Lower lobe of right lung (tissue), 2 donors: ENCODE measurements around the gene HIVEP2. TPM values are rescaled to one million over a fixed set of nuclear protein-coding genes. Genes with fewer than 3 reads are reported as not detected.

Experiments used
- ATAC-seq, 2 donors: fragments of 200-7000 bp; cut with Tn5 transposase; one replicate each; pipeline ENCODE4 v1.9.1; 2020 to 2022; ENCODE audit warnings: mild to moderate bottlenecking in 2 of 2, moderate library complexity in 2 of 2
- DNase-seq: peaks from one replicate; pipeline ENCODE4 v3.0.0-alpha.2; 2020
- H3K27ac ChIP-seq: fragments of 200-600 bp; one replicate; pipeline ENCODE4 v1.8.0; 2022
- H3K27me3 ChIP-seq: fragments of 200-600 bp; one replicate; pipeline ENCODE4 v1.8.0; 2022; ENCODE audit warnings: low read depth
- H3K36me3 ChIP-seq: fragments of 200-600 bp; one replicate; pipeline ENCODE4 v1.8.0; 2022; ENCODE audit warnings: mild to moderate bottlenecking
- H3K4me1 ChIP-seq: fragments of 200-600 bp; one replicate; pipeline ENCODE4 v1.8.0; 2022
- H3K4me3 ChIP-seq: fragments of 200-600 bp; one replicate; pipeline ENCODE4 v1.8.0; 2022; ENCODE audit warnings: mild to moderate bottlenecking
- H3K9me3 ChIP-seq: fragments of 200-600 bp; one replicate; pipeline ENCODE4 v1.8.0; 2022
- intact Hi-C: fragments of 100-400 bp; cut with DNase I; formaldehyde crosslinking; loops from one replicate; pipeline ENCODE4 v1.11.0; 2022
- total RNA-seq: library from RNA; stranded (reverse); fragmentation: NEBNext Ultra II Directional; extraction: Animal tissue kit (Norgen Biotek cat#: 25700); gene quantifications from one replicate; pipeline ENCODE4 v1.2.1, GENCODE V29; 2021
- TF ChIP-seq, protein P1 (sequence below): fragments of 200-600 bp; IDR thresholded peaks from one replicate; pipeline ENCODE4 v1.8.0; 2022; ENCODE audit warnings: antibody characterized with exemption, mild to moderate bottlenecking
- donor health status: DM: no; HTN: yes; CAD: no; lungs with severe emphysema.

The HIVEP2 gene
- total RNA-seq, 1 donor from 2014 or later: 13.1 TPM

DNA sequence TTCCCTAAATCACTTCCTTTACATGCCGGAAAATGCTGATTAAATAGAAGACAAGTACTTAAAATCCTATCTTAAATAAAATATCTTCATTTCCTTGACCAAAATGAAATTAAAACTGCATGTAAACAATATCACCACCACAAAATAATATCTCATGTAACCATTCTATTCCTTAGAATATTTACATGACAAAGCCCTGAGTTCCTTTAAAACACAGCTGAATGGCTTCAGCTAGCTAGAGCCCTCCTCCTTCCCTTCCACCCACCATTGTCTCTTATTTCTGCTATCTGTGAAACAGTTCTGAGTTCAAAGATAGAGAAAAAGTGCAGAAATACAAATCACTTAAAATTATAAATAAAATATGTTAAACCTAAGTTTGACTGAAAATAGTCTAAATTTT lies 103.1 kb downstream of the HIVEP2 start:
- Histone ChIP-seq H3K36me3 (no peaks in the 10 kb centered on the region), H3K27me3 (no peaks in the 10 kb centered on the region), H3K4me1 (peaks cover 51% of the 10 kb centered on the region), H3K4me3 (peak overlapping the region; percentile 12), H3K9me3 (no peaks in the 10 kb centered on the region), H3K27ac (peak overlapping the region; percentile 32)
- DNase-seq (no peak), ATAC-seq (no peak)
- intact Hi-C loops: no loop called here
- TF ChIP-seq, protein P1, sequence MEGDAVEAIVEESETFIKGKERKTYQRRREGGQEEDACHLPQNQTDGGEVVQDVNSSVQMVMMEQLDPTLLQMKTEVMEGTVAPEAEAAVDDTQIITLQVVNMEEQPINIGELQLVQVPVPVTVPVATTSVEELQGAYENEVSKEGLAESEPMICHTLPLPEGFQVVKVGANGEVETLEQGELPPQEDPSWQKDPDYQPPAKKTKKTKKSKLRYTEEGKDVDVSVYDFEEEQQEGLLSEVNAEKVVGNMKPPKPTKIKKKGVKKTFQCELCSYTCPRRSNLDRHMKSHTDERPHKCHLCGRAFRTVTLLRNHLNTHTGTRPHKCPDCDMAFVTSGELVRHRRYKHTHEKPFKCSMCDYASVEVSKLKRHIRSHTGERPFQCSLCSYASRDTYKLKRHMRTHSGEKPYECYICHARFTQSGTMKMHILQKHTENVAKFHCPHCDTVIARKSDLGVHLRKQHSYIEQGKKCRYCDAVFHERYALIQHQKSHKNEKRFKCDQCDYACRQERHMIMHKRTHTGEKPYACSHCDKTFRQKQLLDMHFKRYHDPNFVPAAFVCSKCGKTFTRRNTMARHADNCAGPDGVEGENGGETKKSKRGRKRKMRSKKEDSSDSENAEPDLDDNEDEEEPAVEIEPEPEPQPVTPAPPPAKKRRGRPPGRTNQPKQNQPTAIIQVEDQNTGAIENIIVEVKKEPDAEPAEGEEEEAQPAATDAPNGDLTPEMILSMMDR: no peak

DNA sequence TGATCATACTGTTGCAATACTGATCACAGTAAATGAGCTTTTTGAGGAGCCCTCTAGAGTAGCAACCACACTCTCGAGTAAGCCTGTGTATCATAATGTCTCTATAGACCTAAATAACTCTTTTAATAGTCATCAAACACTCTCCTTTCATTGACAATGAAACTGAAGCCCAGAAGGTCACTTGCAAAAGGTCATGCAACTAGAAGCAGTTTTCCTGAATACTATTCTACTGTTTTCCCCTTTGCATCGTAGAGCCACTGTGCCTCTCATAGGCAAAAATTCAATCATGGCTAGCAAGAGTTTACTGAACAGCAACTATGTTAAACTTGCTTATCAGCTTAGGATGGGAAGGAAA lies 105.3 kb downstream of the HIVEP2 start:
- DNase-seq (no peak), ATAC-seq (no peak)
- H3K4me1 ChIP-seq: peaks cover 30% of the 10 kb centered on the region
- TF ChIP-seq, protein P1: no peak
- H3K4me3 ChIP-seq: no peak overlapping the region
- H3K36me3 ChIP-seq: no peaks in the 10 kb centered on the region
- no peak overlapping the region for H3K27ac ChIP-seq
- H3K27me3 ChIP-seq: no peaks in the 10 kb centered on the region
- no peaks in the 10 kb centered on the region for H3K9me3 ChIP-seq
- intact Hi-C loops: no loop called here

DNA sequence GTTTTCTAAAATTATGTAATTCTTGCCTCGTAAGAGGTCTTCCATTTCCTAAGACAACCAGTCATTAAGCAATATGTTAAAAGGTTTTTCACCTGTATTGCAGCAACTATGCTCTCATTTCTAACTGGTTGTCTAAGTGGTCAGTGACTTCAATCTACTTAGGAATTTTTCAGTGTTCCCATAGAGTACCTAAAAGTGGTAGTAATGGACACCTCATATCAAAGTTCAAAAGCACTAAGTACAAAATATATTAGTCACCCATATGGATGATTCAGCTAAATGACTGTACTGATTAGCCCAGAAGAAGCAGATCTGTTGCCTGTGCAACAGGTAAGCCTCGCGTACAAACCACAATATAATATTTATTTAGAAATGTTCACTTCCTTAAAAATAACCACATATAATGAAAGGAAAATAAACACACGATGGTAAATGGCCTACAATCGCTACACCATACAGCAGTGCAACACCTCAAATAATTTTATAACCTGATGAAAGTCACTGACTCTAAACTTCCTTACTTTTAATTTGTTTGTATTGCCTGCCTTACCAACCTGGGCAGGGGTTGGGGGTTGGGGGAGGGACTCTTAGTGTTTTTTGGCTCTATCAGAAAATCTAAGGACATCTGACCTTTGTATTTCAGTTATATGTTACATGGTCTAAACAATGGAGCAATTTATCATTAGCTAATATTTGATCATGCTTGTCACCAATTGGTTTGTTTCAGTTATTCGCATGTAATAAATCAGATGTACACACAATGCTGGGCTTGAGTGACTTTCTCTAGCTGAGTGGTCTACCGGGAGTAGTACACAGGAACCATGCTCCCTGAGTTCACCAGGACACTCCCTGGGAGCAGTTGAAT lies 105.9 kb downstream of the HIVEP2 start:
- DNase-seq (no peak), ATAC-seq (peak; percentile 85 to 95)
- peaks cover 24% of the 10 kb centered on the region for H3K4me1 ChIP-seq
- H3K9me3 ChIP-seq: no peaks in the 10 kb centered on the region
- H3K27me3 ChIP-seq: no peaks in the 10 kb centered on the region
- TF ChIP-seq, protein P1: no peak
- H3K4me3 ChIP-seq: no peak overlapping the region
- no peak overlapping the region for H3K27ac ChIP-seq
- intact Hi-C loops: no loop called here
- H3K36me3 ChIP-seq: no peaks in the 10 kb centered on the region

DNA sequence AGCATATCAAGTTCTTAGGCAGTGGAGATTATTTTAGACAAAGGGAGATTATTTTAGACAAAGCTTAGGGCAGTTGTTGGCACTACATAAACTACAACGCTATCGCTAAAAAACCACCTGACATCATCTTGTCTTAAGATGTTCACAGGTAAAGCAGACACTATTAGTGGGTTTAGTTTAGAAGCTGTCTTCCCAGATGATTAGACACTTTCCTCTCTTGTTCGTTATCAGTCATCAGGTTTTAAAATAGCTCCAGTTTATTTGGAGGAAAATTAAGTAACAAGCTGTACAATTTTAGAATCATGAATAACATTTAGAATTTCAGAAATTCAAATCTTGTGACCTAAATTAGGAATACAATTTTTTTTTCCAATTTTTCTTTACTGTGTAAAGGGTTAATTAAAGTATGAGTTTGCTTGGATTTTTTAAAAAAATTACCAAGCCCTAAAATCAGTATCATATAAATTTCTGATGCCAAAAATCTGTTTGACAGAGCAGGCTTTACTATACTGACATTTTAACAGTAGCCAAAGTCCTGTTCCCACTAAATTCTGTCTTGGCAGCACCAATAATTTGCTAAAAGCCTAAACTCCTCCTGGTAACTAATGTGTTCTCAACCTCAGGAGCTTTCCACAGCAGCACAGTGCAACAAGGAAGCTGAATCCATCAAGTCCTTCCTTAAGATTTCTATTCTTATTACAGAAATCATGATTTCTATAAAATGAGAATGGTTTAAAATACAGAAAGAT lies 109.0 kb downstream of the HIVEP2 start:
- H3K36me3 ChIP-seq: no peaks in the 10 kb centered on the region
- H3K27ac ChIP-seq: no peak overlapping the region
- H3K27me3 ChIP-seq: no peaks in the 10 kb centered on the region
- TF ChIP-seq, protein P1: no peak
- no peaks in the 10 kb centered on the region for H3K9me3 ChIP-seq
- intact Hi-C loops: no loop called here
- ATAC-seq: no peak
- no peaks in the 10 kb centered on the region for H3K4me1 ChIP-seq
- DNase-seq: no peak
- H3K4me3 ChIP-seq: no peak overlapping the region

DNA sequence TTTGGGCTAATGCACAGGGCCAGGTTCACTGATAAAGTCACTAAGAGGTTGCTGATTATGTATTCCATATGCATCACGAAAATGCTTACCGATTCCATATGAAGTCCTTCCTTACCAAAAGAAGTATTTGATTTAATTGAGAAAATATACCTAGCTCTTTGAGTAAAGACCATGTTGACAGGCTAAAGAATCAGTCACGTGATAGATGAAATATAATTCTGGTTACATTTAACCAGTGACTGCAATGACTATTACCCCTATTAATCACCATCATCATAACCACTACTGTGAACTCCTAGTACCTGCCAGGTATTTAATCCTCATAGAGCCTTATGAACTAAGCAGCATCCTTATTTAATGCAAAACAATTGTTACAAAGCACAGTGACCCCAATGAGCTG lies 110.1 kb downstream of the HIVEP2 start:
- ATAC-seq: no peak
- no peaks in the 10 kb centered on the region for H3K9me3 ChIP-seq

More for the DNA sequence above, 110.1 kb downstream of the HIVEP2 start:
- H3K4me3 ChIP-seq: no peak overlapping the region
- H3K36me3 ChIP-seq: no peaks in the 10 kb centered on the region
- no peaks in the 10 kb centered on the region for H3K27me3 ChIP-seq
- no peak for DNase-seq
- TF ChIP-seq, protein P1: no peak
- no peak overlapping the region for H3K27ac ChIP-seq
- H3K4me1 ChIP-seq: no peaks in the 10 kb centered on the region
- intact Hi-C loops: no loop called here
